Measurements from ENCODE around the gene GYS1.

GYS1 gene

GRCh38 chr19:48921721-48922500 is 71.2 kb downstream of the GYS1 start:
- TF ChIP-seq GATA3 (IDR thresholded peaks at IDR 0.05; ENCODE audit: low read depth, low read length) (no peak), GATA2 (IDR thresholded peaks at IDR 0.05; ENCODE audit: low read depth, low read length) (no peak)

GRCh38 chr19:48920949-48921348 is 72.2 kb downstream of the GYS1 start:
- TF ChIP-seq GATA2 (IDR thresholded peaks at IDR 0.05; ENCODE audit: low read depth, low read length): no peak
- no peak for TF ChIP-seq GATA3 (IDR thresholded peaks at IDR 0.05; ENCODE audit: low read depth, low read length)

- TF ChIP-seq GATA3 (IDR thresholded peaks at IDR 0.05; ENCODE audit: low read depth, low read length): no peak
- TF ChIP-seq GATA2 (IDR thresholded peaks at IDR 0.05; ENCODE audit: low read depth, low read length): no peak
Measured at GRCh38 chr19:48918801-48919247, 74.3 kb downstream of the GYS1 start.

All from SH-SY5Y (cell line).